Astrocyte (in vitro differentiated cells and primary cell): ENCODE results near the gene DPCD.

Source experiments
- EZH2 ChIP-seq: IDR thresholded peaks from 2 replicates; pipeline ENCODE4 v1.6.1; 2012; ENCODE audit warnings: mild to moderate bottlenecking, low read length, inconsistent platforms; ENCODE audit not compliant: insufficient read depth
- TF ChIP-seq, protein P1 (sequence below): IDR thresholded peaks from 2 replicates; pipeline ENCODE4 v1.5.1; 2011; ENCODE audit warnings: low read depth, mild to moderate bottlenecking, inconsistent platforms, low read length, moderate library complexity; ENCODE audit not compliant: insufficient read depth

DNA sequence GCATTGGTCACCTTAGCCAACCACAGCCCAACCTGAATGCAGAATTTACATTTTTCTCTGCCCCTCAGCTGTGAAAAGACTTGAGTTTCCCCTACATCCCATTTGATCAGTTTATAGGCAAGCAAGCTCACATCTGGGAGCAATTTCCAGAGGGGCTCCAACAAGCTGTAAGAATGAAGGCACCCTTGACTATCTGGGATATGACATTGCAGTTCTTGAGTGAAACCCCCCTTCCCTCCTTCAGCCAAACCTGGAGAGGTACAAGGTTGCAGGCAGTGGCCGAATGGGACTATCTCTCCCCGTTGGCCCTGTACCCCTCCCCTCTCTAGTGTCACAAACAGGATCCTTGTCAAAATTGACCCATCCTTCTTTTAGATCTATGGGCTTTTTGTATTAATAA lies 30.6 kb upstream of the DPCD start:
- TF ChIP-seq, protein P1, sequence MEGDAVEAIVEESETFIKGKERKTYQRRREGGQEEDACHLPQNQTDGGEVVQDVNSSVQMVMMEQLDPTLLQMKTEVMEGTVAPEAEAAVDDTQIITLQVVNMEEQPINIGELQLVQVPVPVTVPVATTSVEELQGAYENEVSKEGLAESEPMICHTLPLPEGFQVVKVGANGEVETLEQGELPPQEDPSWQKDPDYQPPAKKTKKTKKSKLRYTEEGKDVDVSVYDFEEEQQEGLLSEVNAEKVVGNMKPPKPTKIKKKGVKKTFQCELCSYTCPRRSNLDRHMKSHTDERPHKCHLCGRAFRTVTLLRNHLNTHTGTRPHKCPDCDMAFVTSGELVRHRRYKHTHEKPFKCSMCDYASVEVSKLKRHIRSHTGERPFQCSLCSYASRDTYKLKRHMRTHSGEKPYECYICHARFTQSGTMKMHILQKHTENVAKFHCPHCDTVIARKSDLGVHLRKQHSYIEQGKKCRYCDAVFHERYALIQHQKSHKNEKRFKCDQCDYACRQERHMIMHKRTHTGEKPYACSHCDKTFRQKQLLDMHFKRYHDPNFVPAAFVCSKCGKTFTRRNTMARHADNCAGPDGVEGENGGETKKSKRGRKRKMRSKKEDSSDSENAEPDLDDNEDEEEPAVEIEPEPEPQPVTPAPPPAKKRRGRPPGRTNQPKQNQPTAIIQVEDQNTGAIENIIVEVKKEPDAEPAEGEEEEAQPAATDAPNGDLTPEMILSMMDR: no peak
- TF ChIP-seq EZH2: no peak
